NCI-H1105 (cell line): ENCODE measurements around the gene ATP13A1.

Experiments used
- DNase-seq: peaks from one replicate; lab custom pipeline; 2025; lab: John Stamatoyannopoulos, UW

The ATP13A1 gene

DNA sequence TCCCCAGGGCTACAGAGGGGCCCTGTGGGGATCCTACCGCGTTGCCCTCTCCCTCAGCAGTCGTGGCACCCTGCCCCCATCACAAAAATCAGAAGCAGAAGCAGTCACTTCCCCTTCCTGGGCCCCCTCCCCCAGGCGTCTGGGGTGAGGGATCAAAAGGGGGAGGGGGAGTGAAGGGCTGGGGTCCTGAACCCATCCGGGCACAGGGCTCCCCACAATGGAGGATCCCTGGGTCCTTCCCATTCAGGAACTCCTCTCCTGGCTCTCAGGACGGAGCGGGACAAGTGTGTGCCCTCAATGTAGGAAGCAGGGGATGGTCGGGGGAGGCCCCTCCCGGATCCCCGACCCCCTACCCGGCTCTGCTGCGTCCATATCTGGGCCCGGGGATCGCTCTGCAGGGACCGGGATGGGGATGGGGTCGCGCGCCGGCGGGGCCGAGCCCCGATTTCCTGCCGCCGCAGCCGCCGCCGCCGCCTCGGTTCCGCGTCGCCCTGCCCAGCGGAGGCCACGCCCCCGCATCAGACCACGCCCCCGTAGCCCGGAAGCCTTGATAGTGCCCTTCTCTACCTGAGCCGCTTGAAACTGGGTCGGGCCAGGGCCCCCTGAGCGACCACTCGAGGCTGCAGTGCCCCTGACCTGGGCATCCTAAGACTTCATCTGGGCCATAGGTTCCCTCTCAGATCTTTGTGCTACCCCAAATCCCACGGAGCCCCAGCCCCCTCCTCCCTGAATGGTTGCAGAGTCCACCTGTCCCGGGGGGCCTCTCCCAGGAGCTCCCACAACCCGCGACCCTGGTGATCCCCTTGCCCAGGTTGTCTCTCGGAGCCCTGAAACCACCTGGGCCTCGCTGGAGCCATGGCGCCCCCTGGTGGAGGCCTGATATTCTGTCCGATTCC lies 20.1 kb downstream of the ATP13A1 start, which contains the start of gene GMIP:
Gene GMIP (minus strand): TSS at position 500 of the 896 bp plus-strand sequence. CDS start 128 bp downstream, at position 372.
- peak; percentile 83 for DNase-seq

- no peak for DNase-seq
Measured at GRCh38 chr19:19642506-19643157, 20.8 kb downstream of the ATP13A1 start.

DNA sequence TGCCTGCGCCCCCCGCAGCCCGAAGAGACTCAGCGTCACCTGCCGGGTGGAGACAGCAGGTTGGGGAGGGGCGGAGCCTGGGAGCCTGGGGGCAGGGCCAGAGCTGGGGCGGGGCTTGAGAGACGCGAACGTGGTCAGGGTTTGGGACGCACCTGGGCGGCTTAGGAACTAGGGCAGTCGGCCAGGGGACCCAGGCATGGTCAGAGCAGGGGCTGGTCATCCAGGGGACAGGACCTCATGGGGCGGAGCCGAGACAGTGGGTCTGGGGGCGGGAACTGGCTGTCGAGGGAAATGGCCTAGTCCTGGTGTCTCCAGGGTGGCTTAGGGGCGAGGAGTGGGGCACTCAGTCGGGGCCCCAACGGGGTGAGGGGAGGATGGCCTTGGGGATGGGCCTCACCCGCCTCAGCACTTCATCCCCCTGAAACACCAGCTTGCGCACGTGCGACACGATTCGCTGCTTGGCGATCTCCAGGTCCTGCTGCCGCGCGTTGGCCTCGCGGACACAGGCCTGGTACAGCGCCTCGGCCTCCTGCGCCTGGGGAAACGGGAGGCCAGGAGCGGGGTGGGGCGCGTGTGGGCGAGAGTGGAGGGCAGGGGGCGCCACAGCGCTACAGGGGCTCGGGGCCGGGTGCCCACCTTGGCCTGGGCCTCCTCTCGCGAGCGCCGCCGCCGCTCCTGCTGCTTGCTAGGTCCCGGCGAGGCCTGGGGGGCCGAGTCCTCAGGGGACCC lies 25.8 kb downstream of the ATP13A1 start:
- no peak for DNase-seq

- no peak for DNase-seq
Measured at GRCh38 chr19:19637186-19637522, 26.3 kb downstream of the ATP13A1 start.

DNA sequence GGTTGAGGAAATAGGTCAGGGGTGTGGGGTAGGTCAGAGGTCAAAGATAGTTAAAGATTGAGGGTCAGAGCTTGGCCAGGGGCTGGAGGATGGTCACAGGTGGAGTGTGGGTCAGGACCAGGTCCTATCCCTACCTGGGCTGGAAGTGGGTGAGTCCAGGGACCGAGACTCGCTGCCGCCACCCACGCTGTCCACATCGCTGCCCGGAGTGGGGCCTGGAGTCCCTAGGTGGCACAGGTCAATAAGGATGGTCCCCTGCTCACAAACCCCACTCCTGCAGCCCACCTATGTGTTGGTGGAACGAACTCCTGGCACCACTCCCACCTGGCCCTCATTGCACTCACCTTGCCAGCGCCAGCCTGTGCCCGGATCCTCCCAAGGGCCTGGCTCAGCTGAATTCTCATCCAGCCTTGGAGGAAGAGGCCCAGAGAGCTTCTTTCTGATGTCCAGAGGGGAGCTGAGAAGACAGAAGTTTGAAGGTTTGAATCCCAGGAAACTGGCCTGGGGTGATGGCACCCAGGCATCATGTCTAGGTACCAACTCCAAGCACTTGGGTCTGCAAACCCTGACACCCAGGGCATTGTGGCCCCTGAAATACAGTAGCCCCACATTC lies 26.8 kb downstream of the ATP13A1 start:
- DNase-seq: no peak

DNA sequence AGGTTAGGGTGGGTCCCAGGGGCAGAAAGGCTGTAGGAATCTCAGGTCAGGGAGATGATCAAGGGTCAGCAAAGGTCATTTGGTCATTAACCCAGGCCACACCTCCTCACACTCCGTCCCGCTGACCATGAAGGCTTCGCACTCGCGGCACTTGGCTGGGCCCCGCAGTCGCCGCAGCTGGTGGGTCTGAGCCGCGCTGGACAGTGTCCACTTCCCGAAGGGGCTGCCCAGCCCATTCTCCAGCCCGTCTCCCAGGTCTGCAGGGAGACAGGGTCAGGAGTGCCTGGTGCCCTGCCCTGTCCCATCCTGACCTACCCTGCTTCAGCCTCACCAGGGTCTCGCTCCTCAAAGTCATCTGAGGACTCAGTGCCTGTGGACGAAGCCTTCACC lies 28.2 kb downstream of the ATP13A1 start:
- DNase-seq: no peak

DNA sequence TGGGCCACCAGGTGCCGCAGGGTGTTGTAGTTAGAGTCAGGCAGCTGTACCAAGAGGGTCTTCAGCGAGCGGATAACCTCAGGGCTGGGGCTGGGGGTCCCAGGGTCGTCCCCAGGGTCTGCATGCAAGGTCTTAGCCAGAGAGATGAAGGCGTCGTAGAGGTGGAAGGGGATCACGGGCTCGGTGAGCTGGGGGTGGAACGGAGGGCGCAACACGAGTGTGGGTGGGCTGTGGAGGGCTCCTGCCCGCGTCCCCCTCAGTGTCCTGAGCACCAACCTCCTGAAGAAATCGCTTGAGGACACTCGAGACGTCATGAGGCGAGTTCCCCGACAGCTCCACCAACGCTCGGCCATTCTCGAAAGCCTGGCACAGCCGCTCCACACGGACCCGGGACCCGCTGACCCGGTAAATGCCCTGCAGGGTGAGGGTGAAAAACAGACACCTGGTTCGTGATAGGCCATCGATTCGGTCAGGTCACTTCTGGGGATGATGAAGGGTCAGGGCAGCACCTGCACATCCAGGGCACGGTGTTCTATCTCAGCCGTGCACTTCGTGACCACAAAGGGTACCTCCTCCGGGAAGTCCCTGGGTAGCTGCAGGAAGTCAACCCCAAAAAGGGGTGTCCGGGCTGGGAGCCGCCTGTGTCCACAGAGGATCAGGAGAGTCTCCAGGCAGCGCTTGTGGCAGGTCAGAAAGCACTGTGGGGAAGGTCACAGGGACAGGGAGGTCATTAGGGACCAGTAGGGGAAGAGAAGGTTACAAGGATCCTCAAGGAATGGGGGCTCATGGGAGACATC lies 28.8 kb downstream of the ATP13A1 start:
- no peak for DNase-seq

DNA sequence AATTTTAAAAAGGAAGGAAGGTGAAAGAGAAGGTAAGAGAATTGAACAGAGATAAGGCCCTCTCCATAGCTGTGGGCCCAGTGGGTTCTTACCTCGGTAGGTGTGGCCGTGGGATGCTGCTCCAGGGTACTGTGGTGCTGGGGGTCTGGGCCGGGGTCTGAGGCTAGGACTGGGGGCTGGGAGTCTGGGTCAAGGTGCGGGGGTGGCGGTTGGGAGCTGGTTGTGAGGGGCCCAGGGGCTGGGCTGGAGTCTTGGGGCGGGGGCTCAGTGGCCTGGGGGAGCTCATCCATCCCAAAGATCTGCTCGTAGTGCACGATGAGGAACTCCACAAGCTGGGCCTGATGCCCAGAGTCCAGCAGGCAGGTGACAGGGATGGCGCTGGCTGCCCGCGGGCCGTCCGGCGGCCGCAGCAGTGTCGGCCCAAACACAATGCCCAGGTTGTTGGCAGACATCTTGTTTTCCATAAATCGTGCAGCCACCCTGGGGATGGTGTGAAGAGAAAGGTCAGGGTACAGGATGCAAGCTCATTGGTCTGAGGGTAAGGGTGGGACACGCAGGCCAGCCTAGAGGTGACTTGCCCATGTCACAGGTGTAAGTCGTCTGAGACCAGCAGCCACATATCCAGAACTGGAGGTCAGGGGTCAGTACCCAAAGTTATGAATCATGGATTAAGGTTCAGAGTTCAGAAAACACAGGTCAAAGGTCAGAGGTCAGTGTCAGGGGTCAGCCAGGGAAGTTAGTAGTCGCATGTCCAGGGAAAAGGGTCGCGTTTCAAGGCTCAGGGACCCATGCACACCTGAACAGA lies 29.6 kb downstream of the ATP13A1 start:
- DNase-seq: no peak

DNA sequence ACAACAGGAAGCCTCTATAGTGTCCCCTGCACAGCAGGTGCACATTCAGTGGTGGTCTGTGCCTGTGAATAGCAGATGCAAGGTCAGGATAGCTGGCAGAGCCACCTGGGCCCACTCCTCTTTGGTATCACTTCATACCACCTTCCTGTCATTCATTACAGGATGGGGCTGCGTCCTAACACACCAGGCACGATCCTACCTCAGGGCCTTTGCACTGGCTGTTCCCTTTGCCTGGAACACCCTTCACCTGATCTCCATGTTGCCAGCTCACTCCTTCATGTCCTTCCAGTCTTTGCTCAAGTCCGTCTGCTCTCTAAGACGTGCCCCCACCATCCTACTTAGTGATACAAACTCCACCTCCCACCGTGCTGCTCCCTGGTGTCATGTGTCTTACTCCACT lies 30.8 kb downstream of the ATP13A1 start:
- DNase-seq: no peak

GRCh38 chr19:19631346-19631745 lies 32.1 kb downstream of the ATP13A1 start:
- DNase-seq: no peak

GRCh38 chr19:19630426-19630825 lies 33.0 kb downstream of the ATP13A1 start:
- DNase-seq: no peak

DNA sequence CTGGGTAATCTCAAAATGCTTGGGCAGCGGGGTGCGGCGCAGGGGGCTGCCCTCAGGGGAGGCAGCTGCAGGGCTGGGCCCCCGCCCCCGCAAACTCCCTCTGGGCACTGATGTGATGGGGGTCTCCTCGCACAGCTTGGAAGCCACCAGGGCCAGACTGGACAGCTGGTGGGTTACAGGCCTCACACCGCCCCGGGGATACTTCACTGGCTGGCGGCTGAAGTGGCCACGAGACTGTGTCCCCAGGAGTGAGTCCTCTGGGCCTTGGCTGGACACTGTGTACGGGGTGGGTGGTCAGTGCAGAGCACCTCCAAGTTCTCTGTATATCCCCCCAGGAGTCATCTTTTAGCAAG lies 33.4 kb downstream of the ATP13A1 start:
- no peak for DNase-seq

GRCh38 chr19:19628501-19629134 lies 34.9 kb downstream of the ATP13A1 start:
- peak; percentile 90 for DNase-seq

- peak; percentile 83 for DNase-seq
Measured at GRCh38 chr19:19627621-19628500, 35.6 kb downstream of the ATP13A1 start, which contains the start of gene LPAR2. TSS of gene LPAR2 (minus strand) at chr19:19628220. CDS start at chr19:19627275, 945 bp downstream.

DNA sequence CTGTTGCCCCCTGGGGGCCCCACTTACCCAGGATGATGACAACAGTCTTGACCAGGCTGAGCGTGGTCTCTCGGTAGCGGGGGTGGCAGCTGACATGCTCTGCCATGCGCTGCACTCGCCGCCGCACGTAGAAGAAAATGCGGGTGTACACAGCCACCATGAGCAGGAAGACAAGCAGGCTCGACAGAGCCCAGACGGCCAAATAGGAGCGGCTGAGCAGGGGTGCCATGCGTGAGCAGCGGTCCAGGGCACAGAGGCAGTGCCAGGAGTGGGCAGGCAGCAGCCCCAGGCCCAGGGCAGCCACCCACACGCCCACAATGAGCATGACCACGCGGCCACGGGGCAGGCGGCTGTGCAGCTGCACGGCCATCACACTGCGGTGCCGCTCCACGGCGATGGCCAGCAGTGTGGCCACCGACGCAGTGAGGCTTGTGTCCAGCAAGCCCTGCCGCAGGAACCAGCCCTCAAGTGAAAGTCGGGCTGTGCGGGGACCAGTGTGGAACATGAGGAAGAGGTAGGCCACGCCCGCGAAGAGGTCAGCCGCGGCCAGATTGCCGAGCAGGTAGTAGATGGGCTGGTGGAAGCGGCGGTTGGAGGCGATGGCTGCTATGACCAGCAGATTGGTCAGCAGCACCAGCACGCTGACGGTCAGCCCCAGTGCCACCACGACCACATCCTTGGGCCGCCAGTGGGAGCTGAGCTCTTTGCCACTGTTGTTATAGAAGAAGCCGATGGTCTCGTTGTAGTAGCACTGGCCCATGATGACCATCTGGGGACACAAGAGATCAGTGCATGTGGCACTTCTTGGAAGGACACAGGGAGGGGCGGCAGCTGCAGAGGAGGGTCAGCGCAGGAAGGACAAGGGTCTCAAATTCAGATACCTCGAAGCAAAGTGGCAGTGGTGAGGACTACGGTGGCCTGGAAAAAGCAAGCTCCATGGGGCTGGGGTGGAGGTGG lies 36.7 kb downstream of the ATP13A1 start:
- no peak for DNase-seq

GRCh38 chr19:19624032-19624570 lies 39.4 kb downstream of the ATP13A1 start:
- DNase-seq: no peak

- DNase-seq: no peak
Measured at GRCh38 chr19:19623383-19623782, 40.1 kb downstream of the ATP13A1 start.

DNA sequence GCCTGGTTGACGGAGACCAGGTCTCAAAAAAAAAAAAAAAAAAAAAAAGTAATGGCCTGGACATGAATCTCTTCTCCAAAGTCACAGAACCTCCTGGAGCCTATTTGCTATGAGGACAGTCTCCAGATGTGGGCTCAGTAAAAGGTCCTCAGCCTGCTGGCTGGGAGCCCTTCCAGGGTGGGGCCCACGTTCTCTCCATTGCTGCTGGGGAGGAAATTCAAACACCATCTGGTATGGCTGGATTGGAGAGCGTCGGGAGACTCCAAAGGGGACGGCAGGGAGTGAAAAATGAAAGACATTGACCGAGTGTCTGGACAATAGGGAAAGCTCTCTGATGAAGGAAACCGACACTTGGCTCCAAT lies 43.6 kb downstream of the ATP13A1 start:
- DNase-seq: no peak
